ENCODE results near the gene ANK3.
A peak's percentile ranks its signal among the peaks of the same experiment; 100 is the strongest.

Gene ANK3

GRCh38 chr10:60021361-60021760 lies 368.3 kb downstream of the ANK3 start:
- DNase-seq = no peak

GRCh38 chr10:60016794-60017193 lies 372.9 kb downstream of the ANK3 start:
- no peak for DNase-seq

- DNase-seq = no peak
Observed at GRCh38 chr10:60009710-60010383, 379.8 kb downstream of the ANK3 start.

GRCh38 chr10:60009276-60009675 lies 380.4 kb downstream of the ANK3 start:
- no peak for DNase-seq

- no peak for DNase-seq
Observed at GRCh38 chr10:60008816-60009215, 380.9 kb downstream of the ANK3 start.

- DNase-seq = no peak
Observed at GRCh38 chr10:60006062-60006461, 383.6 kb downstream of the ANK3 start.

- DNase-seq = no peak
Observed at GRCh38 chr10:60003651-60004523, 385.8 kb downstream of the ANK3 start.

- DNase-seq = no peak
Observed at GRCh38 chr10:60000747-60001146, 388.9 kb downstream of the ANK3 start.

GRCh38 chr10:59997827-59998525 lies 391.7 kb downstream of the ANK3 start:
- DNase-seq = no peak

- DNase-seq = no peak
Observed at GRCh38 chr10:59995862-59996261, 393.8 kb downstream of the ANK3 start.

GRCh38 chr10:59993931-59994330 lies 395.7 kb downstream of the ANK3 start:
- DNase-seq = no peak

- DNase-seq = peak; percentile 22
Observed at GRCh38 chr10:59991661-59992060, 398.0 kb downstream of the ANK3 start.

GRCh38 chr10:59991117-59991516 lies 398.6 kb downstream of the ANK3 start:
- DNase-seq = no peak

- DNase-seq = no peak
Observed at GRCh38 chr10:59985639-59986038, 404.0 kb downstream of the ANK3 start.

- no peak for DNase-seq
Observed at GRCh38 chr10:59984415-59984814, 405.3 kb downstream of the ANK3 start.

- no peak for DNase-seq
Observed at GRCh38 chr10:59980356-59980755, 409.3 kb downstream of the ANK3 start.

GRCh38 chr10:59977486-59977885 lies 412.2 kb downstream of the ANK3 start:
- DNase-seq = no peak

GRCh38 chr10:59976909-59977308 lies 412.8 kb downstream of the ANK3 start:
- no peak for DNase-seq
